ENCODE measurements around the gene GNG14. TPM values are rescaled to one million over a fixed set of nuclear protein-coding genes. Genes with fewer than 3 reads are reported as not detected.
A peak's percentile ranks its signal among the peaks of the same experiment; 100 is the strongest.
"Not testable (repeated sequence)": the region's sequence is repeated elsewhere in the genome, so short reads cannot be mapped to it uniquely, and the experiment has no call there.

GNG14 gene
- total RNA-seq, 1 donor from 2014 or later = not detected

DNA sequence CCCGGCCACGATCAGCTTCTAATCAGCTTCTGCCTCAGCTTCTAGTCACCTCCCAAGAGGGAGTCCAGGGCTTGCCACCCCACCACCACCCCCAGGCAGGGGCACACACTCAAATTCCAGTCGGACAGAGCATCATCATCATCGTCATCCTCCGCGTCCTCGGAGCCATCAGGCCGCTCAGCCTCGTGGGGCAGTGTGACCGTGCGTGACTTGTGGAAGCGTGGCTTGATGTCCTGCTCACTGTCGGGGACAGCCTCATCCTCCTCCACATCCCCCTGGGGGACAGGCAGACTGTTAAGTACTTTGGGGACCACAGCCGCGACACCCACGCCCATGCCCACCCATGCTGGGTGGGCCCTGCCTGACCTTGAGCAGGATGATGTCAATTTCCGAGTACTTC is 23.4 kb downstream of the GNG14 start:
- no peaks in the 10 kb centered on the region for H3K9me3 Mint-ChIP-seq
- DNase-seq = no peak
- no peaks in the 10 kb centered on the region for H3K4me1 Mint-ChIP-seq
- H3K4me3 Mint-ChIP-seq = no peak overlapping the region
- no peak overlapping the region for H3K27ac Mint-ChIP-seq
- H3K36me3 Mint-ChIP-seq (ENCODE audit: low read depth) = peaks cover 54% of the 10 kb centered on the region
- intact Hi-C loops (cut with micrococcal nuclease) = no loop called here
- H3K27me3 Mint-ChIP-seq = no peaks in the 10 kb centered on the region

- peaks cover 55% of the 10 kb centered on the region for H3K36me3 Mint-ChIP-seq (ENCODE audit: low read depth)
- H3K27ac Mint-ChIP-seq; H3K4me3 Mint-ChIP-seq; H3K4me1 Mint-ChIP-seq; H3K9me3 Mint-ChIP-seq; H3K27me3 Mint-ChIP-seq; intact Hi-C loops (cut with micrococcal nuclease): not testable (repeated sequence)
- peak; percentile 72 for DNase-seq
Observed at GRCh38 chr19:12712077-12712476, 24.3 kb downstream of the GNG14 start.

- H3K27me3 Mint-ChIP-seq; H3K9me3 Mint-ChIP-seq; H3K4me1 Mint-ChIP-seq; H3K27ac Mint-ChIP-seq; H3K4me3 Mint-ChIP-seq; intact Hi-C loops (cut with micrococcal nuclease); DNase-seq: not testable (repeated sequence)
- H3K36me3 Mint-ChIP-seq (ENCODE audit: low read depth) = peaks cover 57% of the 10 kb centered on the region
Observed at GRCh38 chr19:12713304-12713703, 25.5 kb downstream of the GNG14 start.

DNA sequence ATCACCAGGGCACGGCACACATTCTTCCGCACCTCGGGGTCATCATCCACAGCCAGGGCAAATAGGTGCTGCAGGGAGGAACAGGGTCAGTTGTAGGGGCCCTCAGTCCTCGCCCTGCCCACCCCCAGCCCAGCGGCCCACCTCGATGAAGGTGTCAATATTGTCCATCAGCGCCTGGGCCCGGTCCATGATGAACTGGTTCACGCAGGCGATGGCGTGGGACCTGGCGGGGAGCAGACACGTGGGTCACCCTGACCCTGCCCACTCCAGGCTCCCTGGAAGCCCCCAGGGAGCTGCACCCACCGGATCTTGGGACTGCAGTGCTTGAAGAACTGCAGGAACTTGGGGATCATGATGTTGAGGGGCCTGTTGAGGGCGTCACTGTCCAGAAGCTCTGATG is 27.3 kb downstream of the GNG14 start:
- no peak overlapping the region for H3K27ac Mint-ChIP-seq
- peaks cover 13% of the 10 kb centered on the region for H3K4me1 Mint-ChIP-seq
- no peak overlapping the region for H3K4me3 Mint-ChIP-seq
- H3K27me3 Mint-ChIP-seq = no peaks in the 10 kb centered on the region
- intact Hi-C loops (cut with micrococcal nuclease) = no loop called here
- no peak for DNase-seq
- no peaks in the 10 kb centered on the region for H3K9me3 Mint-ChIP-seq
- H3K36me3 Mint-ChIP-seq (ENCODE audit: low read depth) = peaks cover 60% of the 10 kb centered on the region

DNA sequence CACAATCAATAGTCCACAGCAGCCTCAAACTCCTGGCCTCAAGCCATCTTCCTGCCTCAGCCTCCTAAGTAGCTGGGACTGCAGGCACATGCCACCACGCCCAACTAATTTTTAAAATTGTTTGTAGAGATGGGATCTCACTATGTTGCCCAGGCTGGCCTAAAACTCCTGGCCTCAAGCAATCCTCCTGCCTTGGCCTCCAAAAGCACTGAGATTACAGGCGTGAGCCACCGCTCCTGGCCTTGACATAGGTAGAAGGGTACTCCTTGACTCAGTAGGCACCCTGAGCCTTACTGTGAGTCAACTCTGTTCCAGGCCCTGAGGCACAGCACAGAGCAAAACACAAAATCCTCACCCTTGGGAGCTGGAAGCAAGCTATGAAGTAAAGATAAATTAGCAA is 28.1 kb downstream of the GNG14 start:
- H3K36me3 Mint-ChIP-seq (ENCODE audit: low read depth) = peaks cover 58% of the 10 kb centered on the region
- H3K4me1 Mint-ChIP-seq = peaks cover 19% of the 10 kb centered on the region
- H3K27me3 Mint-ChIP-seq = no peaks in the 10 kb centered on the region
- intact Hi-C loops (cut with micrococcal nuclease) = no loop called here
- H3K9me3 Mint-ChIP-seq = no peaks in the 10 kb centered on the region
- H3K27ac Mint-ChIP-seq = no peak overlapping the region
- no peak overlapping the region for H3K4me3 Mint-ChIP-seq
- DNase-seq = no peak

- Mint-ChIP-seq H3K36me3 (ENCODE audit: low read depth) (peaks cover 53% of the 10 kb centered on the region), H3K4me1 (peaks cover 35% of the 10 kb centered on the region), H3K4me3 (peak overlapping the region; percentile 93), H3K9me3 (no peaks in the 10 kb centered on the region), H3K27ac (peak overlapping the region; percentile 77), H3K27me3 (no peaks in the 10 kb centered on the region)
- DNase-seq = no peak
- intact Hi-C loops (cut with micrococcal nuclease) = loop anchor here (5.0 kb wide), 1 partner anchor 72 kb away; the partner anchor contains the start of gene JUNB
Observed at GRCh38 chr19:12720296-12720695, 32.5 kb downstream of the GNG14 start.

GRCh38 chr19:12720851-12721655 is 33.3 kb downstream of the GNG14 start:
- peaks cover 48% of the 10 kb centered on the region for H3K36me3 Mint-ChIP-seq (ENCODE audit: low read depth)
- no peaks in the 10 kb centered on the region for H3K9me3 Mint-ChIP-seq
- H3K4me3 Mint-ChIP-seq = peak overlapping the region; percentile 93
- peaks cover 35% of the 10 kb centered on the region for H3K4me1 Mint-ChIP-seq
- intact Hi-C loops (cut with micrococcal nuclease) = loop anchor here (5.0 kb wide), 1 partner anchor 71 kb away; the partner anchor contains the start of gene JUNB
- H3K27ac Mint-ChIP-seq = peak overlapping the region; percentile 92
- H3K27me3 Mint-ChIP-seq = no peaks in the 10 kb centered on the region
- DNase-seq = peak; percentile 75

- Mint-ChIP-seq H3K9me3 (no peaks in the 10 kb centered on the region), H3K27me3 (no peaks in the 10 kb centered on the region), H3K36me3 (ENCODE audit: low read depth) (peaks cover 47% of the 10 kb centered on the region), H3K27ac (peak overlapping the region; percentile 93), H3K4me3 (peak overlapping the region; percentile 95), H3K4me1 (peaks cover 33% of the 10 kb centered on the region)
- DNase-seq = peak; percentile 84
- intact Hi-C loops (cut with micrococcal nuclease) = loop anchor here (1.0 to 5.0 kb wide), 3 partner anchors 11 to 70 kb away; partner anchors contain the start of genes DHPS and JUNB
Observed at GRCh38 chr19:12721656-12722565, 34.1 kb downstream of the GNG14 start.

DNA sequence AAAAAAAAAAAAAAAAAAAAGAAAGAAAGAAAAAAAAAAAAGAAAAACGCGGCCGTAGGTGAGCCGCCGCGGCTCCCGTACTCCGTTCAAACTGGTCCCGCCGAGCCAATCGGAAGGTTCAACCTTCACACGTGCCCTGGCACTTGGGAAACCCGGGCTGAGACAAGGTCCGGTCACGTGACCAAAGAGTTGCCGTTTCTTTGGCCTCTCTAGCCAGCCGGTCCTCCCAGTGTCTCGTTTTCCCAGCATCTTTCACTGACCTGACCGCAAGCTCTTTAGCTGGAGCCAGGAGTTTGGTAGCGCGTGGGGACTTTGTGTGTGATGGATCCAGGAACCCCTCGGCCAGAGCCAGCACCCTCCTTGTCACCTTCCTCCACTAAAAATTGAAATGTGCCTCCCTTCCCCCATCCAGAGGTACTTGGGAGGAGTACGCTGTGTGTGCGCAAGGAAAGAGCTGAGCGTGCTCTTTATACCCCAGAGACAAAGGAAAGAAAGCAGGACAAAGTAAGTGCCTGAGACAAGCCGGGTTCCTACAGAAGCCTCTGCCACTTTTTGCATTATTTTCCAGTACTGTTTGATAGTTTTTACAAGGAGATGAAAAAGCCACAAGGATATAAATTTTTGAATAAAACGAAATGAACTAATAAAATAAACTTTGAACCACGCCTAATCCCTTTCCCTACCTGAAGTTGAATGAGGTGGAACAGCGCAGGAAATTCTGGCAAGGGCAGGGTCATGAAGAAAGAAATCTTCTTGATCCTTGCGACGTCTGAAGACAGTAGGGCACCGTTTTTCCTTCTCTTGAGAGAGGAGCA is 35.0 kb downstream of the GNG14 start:
- peak; percentile 98 for DNase-seq
- Mint-ChIP-seq H3K27me3 (no peaks in the 10 kb centered on the region), H3K27ac (peak overlapping the region; percentile 93), H3K36me3 (ENCODE audit: low read depth) (peaks cover 49% of the 10 kb centered on the region), H3K4me1 (peaks cover 33% of the 10 kb centered on the region), H3K4me3 (peak overlapping the region; percentile 95), H3K9me3 (no peaks in the 10 kb centered on the region)
- intact Hi-C loops (cut with micrococcal nuclease) = loop anchor here (1.0 to 5.0 kb wide), 3 partner anchors 11 to 70 kb away; partner anchors contain the start of genes DHPS and JUNB

- Mint-ChIP-seq H3K27me3 (no peaks in the 10 kb centered on the region), H3K4me3 (peak overlapping the region; percentile 95), H3K27ac (peak overlapping the region; percentile 93), H3K9me3 (no peaks in the 10 kb centered on the region), H3K36me3 (ENCODE audit: low read depth) (peaks cover 51% of the 10 kb centered on the region), H3K4me1 (peaks cover 33% of the 10 kb centered on the region)
- intact Hi-C loops (cut with micrococcal nuclease) = loop anchor here (5.0 kb wide), 1 partner anchor 69 kb away; the partner anchor contains the start of gene JUNB
- DNase-seq = peak; percentile 69
Observed at GRCh38 chr19:12723381-12723640, 35.5 kb downstream of the GNG14 start.

GRCh38 chr19:12723641-12724426 is 36.0 kb downstream of the GNG14 start, which contains the start of gene TNPO2:
Gene TNPO2, minus strand, starts transcription at chr19:12723932. Its CDS starts 2,955 bp downstream, at chr19:12720977.
- intact Hi-C loops (cut with micrococcal nuclease) = loop anchor here (5.0 kb wide), 1 partner anchor 68 kb away; the partner anchor contains the start of gene JUNB
- no peaks in the 10 kb centered on the region for H3K9me3 Mint-ChIP-seq
- H3K36me3 Mint-ChIP-seq (ENCODE audit: low read depth) = peaks cover 50% of the 10 kb centered on the region
- peak within 1 kb of the TSS; percentile 93 for H3K27ac Mint-ChIP-seq
- no peaks in the 10 kb centered on the region for H3K27me3 Mint-ChIP-seq
- H3K4me3 Mint-ChIP-seq = peak within 1 kb of the TSS; percentile 95
- H3K4me1 Mint-ChIP-seq = peaks cover 29% of the 10 kb centered on the region
- DNase-seq = peak; percentile 92

DNA sequence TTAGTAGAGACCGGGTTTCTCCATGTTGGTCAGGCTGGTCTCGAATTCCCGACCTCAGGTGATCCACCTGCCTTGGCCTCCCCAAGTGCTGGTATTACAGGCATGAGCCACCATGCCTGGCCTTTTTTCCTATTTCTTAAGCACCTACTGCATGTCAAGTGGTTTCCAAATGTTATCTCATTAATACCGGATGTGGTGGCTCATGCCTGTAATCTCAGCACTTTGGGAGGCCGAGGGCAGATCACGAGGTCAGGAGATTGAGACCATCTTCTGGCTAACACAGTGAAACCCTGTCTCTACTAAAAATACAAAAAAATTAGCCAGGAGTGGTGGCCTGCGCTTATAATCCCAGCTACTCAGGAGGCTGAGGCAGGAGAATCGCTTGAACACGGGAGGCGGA is 37.8 kb downstream of the GNG14 start:
- intact Hi-C loops (cut with micrococcal nuclease); H3K4me3 Mint-ChIP-seq; H3K27me3 Mint-ChIP-seq; H3K27ac Mint-ChIP-seq; DNase-seq; H3K9me3 Mint-ChIP-seq: not testable (repeated sequence)
- H3K36me3 Mint-ChIP-seq (ENCODE audit: low read depth) = peaks cover 54% of the 10 kb centered on the region
- peaks cover 25% of the 10 kb centered on the region for H3K4me1 Mint-ChIP-seq

DNA sequence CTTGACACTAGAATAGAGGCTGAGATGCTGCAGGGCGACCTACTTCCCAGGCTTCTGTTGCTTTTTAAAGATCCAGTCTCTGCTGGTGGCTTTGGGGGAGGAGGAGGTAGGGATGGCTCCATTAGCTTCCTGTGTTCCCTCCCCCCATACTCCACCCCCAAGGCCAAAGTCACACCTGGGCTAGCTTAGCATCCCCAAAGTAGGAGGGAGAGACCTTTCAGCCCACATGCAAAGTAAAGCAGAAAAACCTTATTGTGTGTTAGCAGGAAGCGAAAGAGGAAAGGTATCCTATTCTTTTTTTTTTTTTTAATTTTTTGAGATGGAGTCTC is 39.2 kb downstream of the GNG14 start:
- no peaks in the 10 kb centered on the region for H3K9me3 Mint-ChIP-seq
- no peak for DNase-seq
- H3K27me3 Mint-ChIP-seq = no peaks in the 10 kb centered on the region
- peaks cover 46% of the 10 kb centered on the region for H3K36me3 Mint-ChIP-seq (ENCODE audit: low read depth)
- no peak overlapping the region for H3K4me3 Mint-ChIP-seq
- intact Hi-C loops (cut with micrococcal nuclease) = no loop called here
- peak overlapping the region; percentile 59 for H3K27ac Mint-ChIP-seq
- peaks cover 18% of the 10 kb centered on the region for H3K4me1 Mint-ChIP-seq

Data from activated CD4-positive, alpha-beta T cell treated with anti-CD3 and anti-CD28 coated beads, Interleukin-2, amount 10 ng/mL, durations not matched to agents 24 days and 14 days (primary cell).